HepG2 (cell line): ENCODE data around the gene KPNA4. TPM values are rescaled to one million over a fixed set of nuclear protein-coding genes. Genes with fewer than 3 reads are reported as not detected.

Experiments used
- ATAC-seq: fragments of 200-7000 bp; cut with Tn5 transposase; 3 replicates; pipeline ENCODE4 v1.9.1; 2020; ENCODE audit warnings: mild to moderate bottlenecking, moderate library complexity
- BruUV-seq: library from RNA; stranded (reverse); fragments of 400-500 nt; replicated peaks from 2 replicates; lab custom pipeline; 2021; lab: Mats Ljungman, UMichigan
- CTCF ChIA-PET: fragments of 300-600 bp; formaldehyde crosslinking; extraction: SDS; loops from one replicate; lab custom pipeline; 2021; ENCODE audit warnings: low total read pairs, inconsistent platforms, low intra/inter-chr PET ratio; lab: Yijun Ruan, JAX
- POLR2A ChIA-PET: fragments of 350-600 bp; sonication (Branson Sonifier 250); formaldehyde crosslinking; loops from one replicate; lab custom pipeline; 2020; ENCODE audit warnings: antibody characterized with exemption, inconsistent platforms; lab: Yijun Ruan, JAX
- DNase-seq: peaks from one replicate; pipeline ENCODE4 v3.0.0-alpha.2; 2015; ENCODE audit warnings: low spot score
- FAIRE-seq: peaks from 3 replicates; lab custom pipeline; 2011; peaks lifted over from hg19 to GRCh38; lab: Jason Lieb, UNC
- H2AFZ ChIP-seq: one replicate; pipeline ENCODE4 v1.6.1; 2011; ENCODE audit warnings: low read length, inconsistent platforms
- H3K27ac ChIP-seq: fragments of 300-600 bp; 3 replicates; pipeline ENCODE4 v1.8.0; 2011; ENCODE audit warnings: mixed run types, mild to moderate bottlenecking, mixed read lengths, low read length, inconsistent platforms; ENCODE audit not compliant: insufficient read depth; ENCODE audit errors: extremely low read length
- H3K27me3 ChIP-seq, 2 experiments: fragments of 200-600 bp in 1 of 2; 2 replicates in 1 of 2; 3 replicates in 1 of 2; pipeline versions ENCODE4 v1.6.0 to v1.8.0; 2011; ENCODE audit warnings: low read length in 2 of 2, mild to moderate bottlenecking in 2 of 2, moderate library complexity in 2 of 2, inconsistent platforms in 1 of 2; ENCODE audit not compliant: insufficient read depth in 2 of 2, control insufficient read depth in 1 of 2
- H3K36me3 ChIP-seq, 2 experiments: fragments of 200-600 bp in 1 of 2; replicated peaks in 1 of 2; 2 replicates in 1 of 2; 3 replicates in 1 of 2; pipeline versions ENCODE4 v1.5.1 to v1.8.0; 2011; ENCODE audit warnings: low read length in 2 of 2, inconsistent platforms in 1 of 2; ENCODE audit not compliant: insufficient read depth in 2 of 2, control insufficient read depth in 1 of 2
- H3K4me1 ChIP-seq: 2 replicates; pipeline ENCODE4 v1.5.1; 2012; ENCODE audit warnings: low read length, inconsistent platforms; ENCODE audit not compliant: insufficient read depth
- H3K4me2 ChIP-seq: 2 replicates; pipeline ENCODE4 v1.6.0; 2011; ENCODE audit warnings: low read depth, low read length, inconsistent platforms
- H3K4me3 ChIP-seq, 3 experiments: fragments of 200-600 bp in 1 of 3; sonication (generic), shearing (Covaris generic) in 1 of 3; replicated peaks in 1 of 3; 2 replicates each; pipeline ENCODE4 v1.5.1; 2011 to 2016; ENCODE audit warnings: low read length in 3 of 3, inconsistent platforms in 2 of 3, low read depth in 2 of 3, mild to moderate bottlenecking in 2 of 3, control low read depth in 1 of 3, mixed read lengths in 1 of 3; ENCODE audit not compliant: insufficient read depth in 1 of 3
- H3K79me2 ChIP-seq: one replicate; pipeline ENCODE4 v1.6.1; 2011; ENCODE audit warnings: low read length, inconsistent platforms; ENCODE audit not compliant: insufficient read depth
- H3K9ac ChIP-seq: 2 replicates; pipeline ENCODE4 v1.6.0; 2011; ENCODE audit warnings: mild to moderate bottlenecking, low read depth, low read length, inconsistent platforms; ENCODE audit not compliant: insufficient read depth
- H3K9me3 ChIP-seq: 2 replicates; pipeline ENCODE4 v1.5.1; 2012; ENCODE audit warnings: mild to moderate bottlenecking, low read length
- H4K20me1 ChIP-seq: 2 replicates; pipeline ENCODE4 v1.6.0; 2011; ENCODE audit warnings: inconsistent platforms, mild to moderate bottlenecking, low read length, moderate library complexity; ENCODE audit not compliant: insufficient read depth
- ARID3A ChIP-seq: IDR thresholded peaks from 2 replicates; pipeline ENCODE4 v1.6.1; 2012; ENCODE audit warnings: low read depth, low read length, improper control_type of control experiment
- CEBPZ ChIP-seq: IDR thresholded peaks from 2 replicates; pipeline ENCODE4 v1.6.1; 2012; ENCODE audit warnings: low read length, improper control_type of control experiment
- EZH2 ChIP-seq: conservative IDR thresholded peaks from 2 replicates; pipeline ENCODE4 v1.6.1; 2012; ENCODE audit warnings: mild to moderate bottlenecking, low read depth, low read length, moderate library complexity
- HDAC1 ChIP-seq: sonication (generic); formaldehyde crosslinking; IDR thresholded peaks from 2 replicates; pipeline ENCODE4 v1.5.1; 2020; ENCODE audit warnings: mild to moderate bottlenecking, missing genetic modification reagents
- IRF1 ChIP-seq: sonication (generic); formaldehyde crosslinking; IDR thresholded peaks from 2 replicates; pipeline ENCODE4 v1.4.0; 2020; ENCODE audit warnings: low read depth, mild to moderate bottlenecking, missing genetic modification reagents
- NAIF1 ChIP-seq: sonication (generic); formaldehyde crosslinking; IDR thresholded peaks from 2 replicates; pipeline ENCODE4 v1.5.0; 2020; ENCODE audit warnings: mild to moderate bottlenecking, missing genetic modification reagents, borderline replicate concordance
- SMAD1 ChIP-seq: sonication (generic); formaldehyde crosslinking; IDR thresholded peaks from 2 replicates; pipeline ENCODE4 v1.4.0; 2020; ENCODE audit warnings: missing genetic modification reagents, low read depth, mild to moderate bottlenecking, borderline replicate concordance
- SNRNP70 ChIP-seq: fragments of 200-400 bp; formaldehyde crosslinking; IDR thresholded peaks from 2 replicates; pipeline ENCODE4 v1.6.1; 2017; ENCODE audit warnings: mild to moderate bottlenecking, low read depth, low read length, moderate library complexity
- TCF12 ChIP-seq, 2 experiments: fragments of 450-650 bp in 1 of 2; sonication (generic) in 1 of 2; formaldehyde crosslinking in 1 of 2; IDR thresholded peaks; 2 replicates each; pipeline versions ENCODE4 v1.6.1 to v1.8.0; 2017 to 2022; ENCODE audit warnings: antibody characterized with exemption in 1 of 2, mild to moderate bottlenecking in 1 of 2, missing genetic modification reagents in 1 of 2, moderate library complexity in 1 of 2
- ZNF501 ChIP-seq: sonication (generic); formaldehyde crosslinking; IDR thresholded peaks from 2 replicates; pipeline ENCODE4 v1.5.1; 2020; ENCODE audit warnings: mild to moderate bottlenecking, moderate library complexity, missing genetic modification reagents
- ZNF660 ChIP-seq: sonication (generic); formaldehyde crosslinking; IDR thresholded peaks from 2 replicates; pipeline ENCODE4 v1.5.1; 2020; ENCODE audit warnings: mild to moderate bottlenecking, low read depth, missing genetic modification reagents, borderline replicate concordance
- ZNF768 ChIP-seq: sonication (generic); formaldehyde crosslinking; IDR thresholded peaks from 2 replicates; pipeline ENCODE4 v1.4.0; 2020; ENCODE audit warnings: missing genetic modification reagents
- ZNF772 ChIP-seq: sonication (generic); formaldehyde crosslinking; IDR thresholded peaks from 2 replicates; pipeline ENCODE4 v1.5.0; 2020; ENCODE audit warnings: mild to moderate bottlenecking, missing genetic modification reagents
- WGBS: methylation state at CpG from one replicate; pipeline ENCODE4 v1.1.6; 2017; ENCODE audit warnings: low lambda C conversion rate; 5-methylcytosine and 5-hydroxymethylcytosine counted together
- in situ Hi-C: cut with HindIII; loops from 2 replicates; pipeline ENCODE4 v1.10.0; 2017; ENCODE audit warnings: low pct_unique_long_range_greater_than_20kb; ENCODE audit not compliant: extremely low pct_ligation_motif_present
- intact Hi-C: fragments of 100-400 bp; cut with micrococcal nuclease; formaldehyde crosslinking; loops from one replicate; pipeline ENCODE4 v1.10.0; 2022; ENCODE audit not compliant: unreplicated experiment
- polyA plus RNA-seq, 8 experiments: library from polyadenylated mRNA; depleted of rRNA in 3 of 8; stranded (reverse) in 7 of 8; unstranded in 1 of 8; fragments of >200 nt; fragmentation: Illumina TruSeq in 4 of 8; extraction: Trizol in 4 of 8; gene quantifications; 2 replicates each; pipeline versions ENCODE4 v1.2.1 to v1.2.3, GENCODE V29; 2011 to 2016; ENCODE audit warnings: low read depth in 4 of 8, missing spikeins in 1 of 8, mixed read lengths in 1 of 8; ENCODE audit not compliant: insufficient read depth in 1 of 8
- total RNA-seq, 5 experiments: library from RNA; depleted of rRNA; stranded (reverse); fragments of >200 nt; fragmentation: Illumina TruSeq; extraction: Trizol; gene quantifications; 2 replicates each; pipeline ENCODE4 v1.2.3, GENCODE V29; 2016; ENCODE audit warnings: low read depth in 1 of 5

Gene KPNA4
- total and polyA plus RNA-seq, 2 of the 13 experiments (the other 11 are each of a cell fraction or from before 2014, with no cell fraction given) = 9.9 to 27.9 TPM

- TF ChIP-seq NAIF1 (CRISPR knock-in tag) (no peak), ZNF660 (CRISPR knock-in tag) (0 out of 2 replicates have a peak, but pooled peaks have one; percentile 59), ARID3A (no peak)
Measured at GRCh38 chr3:160565442-160566403, at the start of gene KPNA4 (continued).

- H3K4me3 ChIP-seq = no peak overlapping the region
- intact Hi-C loops = no loop called here
- H2AFZ ChIP-seq = no peak overlapping the region
- FAIRE-seq = no peak
- H3K9ac ChIP-seq = no peak overlapping the region
- CTCF ChIA-PET = no interaction called here
- no peak overlapping the region for H3K27ac ChIP-seq
- H3K79me2 ChIP-seq = no peaks in the 10 kb centered on the region
- in situ Hi-C loops = no loop called here
- H3K27me3 ChIP-seq = no peaks in the 10 kb centered on the region
- POLR2A ChIA-PET = no interaction called here
- BruUV-seq = no TSS peak
- no peaks in the 10 kb centered on the region for H4K20me1 ChIP-seq
- no peak for DNase-seq
- no peak overlapping the region for H3K4me2 ChIP-seq
- H3K9me3 ChIP-seq = no peaks in the 10 kb centered on the region
- H3K36me3 ChIP-seq = no peaks in the 10 kb centered on the region
- H3K4me1 ChIP-seq = no peaks in the 10 kb centered on the region
- no peak for ATAC-seq
- 39% methylated on average over 1 of the region's 1 CpG for WGBS
- TF ChIP-seq CEBPZ (no peak), SNRNP70 (no peak), HDAC1 (CRISPR knock-in tag) (no peak), SMAD1 (CRISPR knock-in tag) (no peak), TCF12 (IDR thresholded peaks at IDR 0.05) (no peak), TCF12 (CRISPR knock-in tag; IDR thresholded peaks at IDR 0.05) (no peak), IRF1 (no peak), ZNF768 (CRISPR knock-in tag) (no peak), EZH2 (no peak), ZNF501 (no peak), ZNF772 (CRISPR knock-in tag) (no peak)
Measured at GRCh38 chr3:160613661-160614060, 48.3 kb upstream of the KPNA4 start.
